HUES64 (cell line): ENCODE results near the gene IL10RB.

Experiments used
- H3K27ac ChIP-seq: 2 replicates; pipeline ENCODE4 v1.7.0; 2013; ENCODE audit warnings: low read depth, low read length, inconsistent platforms
- H3K27me3 ChIP-seq: 2 replicates; pipeline ENCODE4 v1.6.1; 2013; ENCODE audit warnings: mild to moderate bottlenecking, low read length; ENCODE audit not compliant: insufficient read depth
- H3K36me3 ChIP-seq: 2 replicates; pipeline ENCODE4 v1.6.1; 2013; ENCODE audit warnings: mild to moderate bottlenecking, low read length; ENCODE audit not compliant: insufficient read depth
- H3K4me1 ChIP-seq: 2 replicates; pipeline ENCODE4 v1.6.1; 2013; ENCODE audit warnings: mild to moderate bottlenecking, low read length, moderate library complexity; ENCODE audit not compliant: insufficient read depth
- H3K4me3 ChIP-seq: 2 replicates; pipeline ENCODE4 v1.5.1; 2013; ENCODE audit warnings: mild to moderate bottlenecking, low read length, moderate library complexity
- H3K9ac ChIP-seq: 2 replicates; pipeline ENCODE4 v1.6.1; 2013; ENCODE audit warnings: mild to moderate bottlenecking, low read depth, low read length
- H3K9me3 ChIP-seq: 2 replicates; pipeline ENCODE4 v1.6.1; 2013; ENCODE audit warnings: low read depth, low read length; ENCODE audit not compliant: insufficient read depth
- WGBS: fragments of 150-250, 120-280 bp; methylation state at CpG from one replicate; pipeline ENCODE4 v1.1.7; 2013; ENCODE audit warnings: missing lambda C conversion rate; 5-methylcytosine and 5-hydroxymethylcytosine counted together

Gene IL10RB

DNA sequence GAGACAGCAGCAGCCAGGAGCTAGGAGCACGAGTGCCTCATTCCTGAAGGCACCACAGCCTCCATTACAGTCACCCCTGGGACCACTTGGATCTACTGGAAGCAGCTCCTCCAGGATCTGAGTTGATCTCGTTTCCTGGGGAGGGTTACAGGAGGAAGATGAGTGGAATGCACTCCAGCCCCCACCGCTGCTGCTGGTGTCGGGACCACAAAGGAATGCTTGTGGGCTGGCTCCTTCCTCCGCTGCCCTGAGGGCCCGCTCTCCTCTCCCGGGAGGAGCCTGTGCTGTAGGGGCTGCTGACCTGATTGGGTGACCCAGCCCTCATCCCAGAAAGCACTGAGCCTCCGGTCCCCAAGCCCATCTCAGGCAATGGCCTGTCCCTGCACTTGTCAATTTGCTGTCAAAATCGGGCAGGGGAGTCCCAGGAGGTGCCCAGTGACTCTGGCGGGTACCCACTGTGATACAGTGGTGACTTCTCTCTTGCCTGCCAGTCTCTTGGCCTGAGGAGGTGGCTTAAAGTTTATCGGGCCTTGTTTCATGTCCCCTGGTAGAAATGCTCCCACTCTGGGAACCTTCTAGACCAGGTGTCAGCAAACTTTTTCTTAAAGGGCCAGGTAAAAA lies 23.1 kb downstream of the IL10RB start:
- H3K9ac ChIP-seq, result no peak overlapping the region

DNA sequence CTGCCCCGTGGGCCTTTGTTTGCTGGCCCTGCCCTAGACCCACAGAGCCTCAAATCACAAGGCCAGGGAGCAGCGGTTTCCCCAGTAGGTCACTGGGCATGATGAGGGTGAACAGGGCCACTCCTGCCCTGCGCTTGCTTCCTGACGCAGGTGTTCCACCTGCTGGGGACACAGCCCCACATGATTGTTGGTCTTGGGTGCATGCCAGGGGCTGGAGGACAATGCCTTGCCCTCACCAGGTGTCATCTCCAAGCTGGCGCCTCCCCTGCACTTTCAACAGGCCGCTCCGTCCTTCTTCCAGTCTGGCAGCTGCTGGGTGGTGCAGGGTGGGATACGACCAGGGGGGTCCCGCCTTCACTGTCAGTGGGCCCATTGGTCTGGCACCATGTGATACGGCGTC lies 24.3 kb downstream of the IL10RB start:
- Histone ChIP-seq H3K9me3 (no peaks in the 10 kb centered on the region), H3K27ac (no peak overlapping the region), H3K9ac (no peak overlapping the region), H3K4me1 (no peaks in the 10 kb centered on the region), H3K27me3 (no peaks in the 10 kb centered on the region), H3K36me3 (no peaks in the 10 kb centered on the region), H3K4me3 (no peak overlapping the region)
- WGBS, result 95% methylated on average over 11 of the region's 11 CpGs

More for the DNA sequence above, 23.1 kb downstream of the IL10RB start:
- no peaks in the 10 kb centered on the region for H3K27me3 ChIP-seq
- no peaks in the 10 kb centered on the region for H3K9me3 ChIP-seq
- no peak overlapping the region for H3K4me3 ChIP-seq
- no peak overlapping the region for H3K27ac ChIP-seq
- no peaks in the 10 kb centered on the region for H3K36me3 ChIP-seq
- WGBS, result 80% methylated on average over 11 of the region's 11 CpGs
- H3K4me1 ChIP-seq, result no peaks in the 10 kb centered on the region

DNA sequence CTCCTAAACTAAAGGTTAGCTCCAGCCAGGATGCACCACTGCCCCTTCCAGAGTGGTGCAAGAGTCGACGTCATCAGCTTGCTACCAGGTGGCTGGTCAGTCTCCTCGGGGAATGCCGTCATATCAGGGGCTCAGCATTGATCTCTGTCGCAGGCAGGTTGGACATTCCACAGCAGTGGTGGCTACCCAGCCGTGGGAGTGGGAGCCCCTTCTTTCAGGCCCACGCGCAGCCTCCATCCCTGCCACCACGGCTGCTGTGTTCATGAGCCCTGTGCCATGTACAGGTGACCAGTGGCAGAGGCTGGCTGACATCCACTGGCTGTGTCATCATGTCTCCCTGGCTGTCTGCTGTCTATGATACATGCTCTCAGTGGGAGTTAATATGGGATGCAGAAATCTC lies 25.5 kb downstream of the IL10RB start:
- H3K27me3 ChIP-seq, result no peaks in the 10 kb centered on the region
- H3K4me1 ChIP-seq, result no peaks in the 10 kb centered on the region
- H3K27ac ChIP-seq, result no peak overlapping the region
- no peaks in the 10 kb centered on the region for H3K36me3 ChIP-seq
- H3K9me3 ChIP-seq, result no peaks in the 10 kb centered on the region
- no peak overlapping the region for H3K9ac ChIP-seq
- 95% methylated on average over 9 of the region's 9 CpGs for WGBS
- H3K4me3 ChIP-seq, result no peak overlapping the region

DNA sequence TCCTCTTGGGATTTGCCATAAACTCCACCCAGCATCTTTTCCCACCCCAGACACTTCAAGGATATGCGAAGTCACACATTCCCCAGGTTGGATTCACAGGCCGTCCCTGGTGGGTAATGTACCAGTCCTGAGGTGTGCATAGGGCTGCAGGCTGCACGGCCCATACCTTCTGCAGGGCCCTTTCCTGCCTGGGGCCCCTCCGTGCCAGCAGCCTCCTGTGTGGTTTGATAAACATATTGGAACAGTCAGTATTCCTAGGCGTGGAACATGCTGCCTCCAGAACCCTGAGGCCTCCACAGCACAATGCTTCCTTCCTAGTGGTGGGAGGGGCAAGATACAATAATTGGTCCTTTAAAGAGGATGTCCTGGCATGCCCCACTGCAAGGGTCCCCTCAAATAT lies 26.6 kb downstream of the IL10RB start:
- WGBS, result 98% methylated on average over 5 of the region's 5 CpGs
- no peak overlapping the region for H3K4me3 ChIP-seq
- no peaks in the 10 kb centered on the region for H3K27me3 ChIP-seq
- H3K9me3 ChIP-seq, result no peaks in the 10 kb centered on the region
- no peaks in the 10 kb centered on the region for H3K36me3 ChIP-seq
- H3K9ac ChIP-seq, result no peak overlapping the region
- no peak overlapping the region for H3K27ac ChIP-seq
- no peaks in the 10 kb centered on the region for H3K4me1 ChIP-seq

DNA sequence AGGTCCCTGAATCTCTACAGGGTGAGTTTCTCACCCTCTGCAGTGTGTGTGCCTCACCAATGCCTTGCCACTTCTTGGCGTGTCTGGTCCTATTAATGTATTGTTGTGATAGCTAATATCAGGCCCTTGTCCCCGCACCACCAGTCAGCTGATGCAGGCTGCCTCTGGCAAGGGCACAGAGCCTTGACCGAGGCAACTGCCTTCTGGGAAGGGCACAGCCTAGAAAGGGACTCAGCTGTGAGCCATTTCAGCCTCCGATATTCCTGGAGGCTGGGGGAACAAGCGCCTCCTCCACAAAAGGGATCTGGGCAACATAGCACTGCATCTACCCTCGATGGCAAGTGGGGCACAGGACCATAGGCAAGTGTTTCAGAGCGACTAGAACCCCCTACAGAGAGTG lies 27.0 kb downstream of the IL10RB start:
- no peaks in the 10 kb centered on the region for H3K36me3 ChIP-seq
- H3K27ac ChIP-seq, result no peak overlapping the region
- no peaks in the 10 kb centered on the region for H3K27me3 ChIP-seq
- no peaks in the 10 kb centered on the region for H3K4me1 ChIP-seq
- no peak overlapping the region for H3K4me3 ChIP-seq
- whole genome bisulfite sequencing, result 91% methylated on average over 7 of the region's 7 CpGs
- no peak overlapping the region for H3K9ac ChIP-seq
- no peaks in the 10 kb centered on the region for H3K9me3 ChIP-seq

DNA sequence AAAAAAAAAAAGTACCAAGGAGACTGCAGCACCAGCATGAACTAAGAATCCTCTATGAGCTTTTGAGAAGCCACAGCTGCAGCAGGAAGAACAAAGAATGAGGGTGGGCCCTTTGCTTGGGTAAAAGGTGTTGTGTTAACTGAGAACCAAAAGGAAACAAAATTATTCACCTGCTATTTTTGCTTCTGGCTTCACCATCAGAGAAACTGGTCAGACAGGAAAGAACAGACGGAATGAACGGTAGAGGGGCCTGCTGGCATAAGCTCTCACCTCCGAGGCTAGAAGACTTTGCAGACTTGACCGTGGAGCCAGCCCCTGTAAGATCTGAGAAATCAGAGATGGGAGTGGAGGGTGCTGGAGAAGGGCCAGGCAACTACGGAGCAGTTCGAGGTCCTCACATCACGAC lies 27.6 kb downstream of the IL10RB start:
- H3K27me3 ChIP-seq, result no peaks in the 10 kb centered on the region

DNA sequence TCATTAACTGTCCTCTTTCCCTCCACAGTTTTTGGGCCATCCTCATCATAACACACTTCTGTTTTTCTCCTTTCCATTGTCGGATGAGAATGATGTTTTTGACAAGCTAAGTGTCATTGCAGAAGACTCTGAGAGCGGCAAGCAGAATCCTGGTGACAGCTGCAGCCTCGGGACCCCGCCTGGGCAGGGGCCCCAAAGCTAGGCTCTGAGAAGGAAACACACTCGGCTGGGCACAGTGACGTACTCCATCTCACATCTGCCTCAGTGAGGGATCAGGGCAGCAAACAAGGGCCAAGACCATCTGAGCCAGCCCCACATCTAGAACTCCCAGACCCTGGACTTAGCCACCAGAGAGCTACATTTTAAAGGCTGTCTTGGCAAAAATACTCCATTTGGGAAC lies 30.0 kb downstream of the IL10RB start:
- 94% methylated on average over 6 of the region's 6 CpGs for WGBS
- H3K9me3 ChIP-seq, result no peaks in the 10 kb centered on the region
- H3K27me3 ChIP-seq, result no peaks in the 10 kb centered on the region
- H3K27ac ChIP-seq, result no peak overlapping the region
- H3K4me3 ChIP-seq, result no peak overlapping the region
- H3K9ac ChIP-seq, result no peak overlapping the region
- no peaks in the 10 kb centered on the region for H3K36me3 ChIP-seq
- no peaks in the 10 kb centered on the region for H3K4me1 ChIP-seq

More for the DNA sequence above, 27.6 kb downstream of the IL10RB start:
- no peak overlapping the region for H3K9ac ChIP-seq
- no peaks in the 10 kb centered on the region for H3K4me1 ChIP-seq
- no peaks in the 10 kb centered on the region for H3K9me3 ChIP-seq
- WGBS, result 87% methylated on average over 7 of the region's 7 CpGs
- H3K36me3 ChIP-seq, result no peaks in the 10 kb centered on the region
- no peak overlapping the region for H3K27ac ChIP-seq
- no peak overlapping the region for H3K4me3 ChIP-seq

DNA sequence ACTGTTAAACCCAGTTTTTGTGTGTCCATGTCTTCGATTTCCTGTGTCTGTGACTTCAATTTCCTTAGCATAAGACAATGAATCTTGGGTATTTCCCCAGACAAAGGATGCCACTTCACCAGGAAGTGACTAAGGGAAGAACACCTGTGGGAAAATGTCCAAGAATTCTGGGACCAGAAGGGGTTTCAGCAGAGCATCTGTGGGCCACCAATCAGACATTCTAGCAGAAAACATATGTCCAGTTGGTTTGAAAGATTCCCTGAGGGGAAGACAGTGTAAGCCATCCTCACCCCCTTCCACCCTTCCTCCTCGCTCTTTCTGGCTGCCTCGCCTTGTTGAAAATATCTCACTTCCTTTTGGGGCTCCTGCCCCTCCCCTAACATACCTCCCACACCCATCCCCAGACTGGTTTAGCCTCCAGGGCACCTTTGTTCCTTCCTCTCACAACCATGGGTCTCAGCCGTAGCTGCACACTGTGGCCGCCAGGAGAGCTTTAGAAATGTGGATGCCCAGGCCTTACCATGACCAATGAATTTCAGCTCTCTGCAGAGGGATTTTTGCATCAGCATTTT lies 33.1 kb downstream of the IL10RB start:
- Histone ChIP-seq H3K27ac (no peak overlapping the region), H3K4me3 (no peak overlapping the region), H3K36me3 (no peaks in the 10 kb centered on the region), H3K27me3 (no peaks in the 10 kb centered on the region), H3K9me3 (no peaks in the 10 kb centered on the region), H3K4me1 (no peaks in the 10 kb centered on the region), H3K9ac (no peak overlapping the region)
- WGBS, result 83% methylated on average over 5 of the region's 5 CpGs

DNA sequence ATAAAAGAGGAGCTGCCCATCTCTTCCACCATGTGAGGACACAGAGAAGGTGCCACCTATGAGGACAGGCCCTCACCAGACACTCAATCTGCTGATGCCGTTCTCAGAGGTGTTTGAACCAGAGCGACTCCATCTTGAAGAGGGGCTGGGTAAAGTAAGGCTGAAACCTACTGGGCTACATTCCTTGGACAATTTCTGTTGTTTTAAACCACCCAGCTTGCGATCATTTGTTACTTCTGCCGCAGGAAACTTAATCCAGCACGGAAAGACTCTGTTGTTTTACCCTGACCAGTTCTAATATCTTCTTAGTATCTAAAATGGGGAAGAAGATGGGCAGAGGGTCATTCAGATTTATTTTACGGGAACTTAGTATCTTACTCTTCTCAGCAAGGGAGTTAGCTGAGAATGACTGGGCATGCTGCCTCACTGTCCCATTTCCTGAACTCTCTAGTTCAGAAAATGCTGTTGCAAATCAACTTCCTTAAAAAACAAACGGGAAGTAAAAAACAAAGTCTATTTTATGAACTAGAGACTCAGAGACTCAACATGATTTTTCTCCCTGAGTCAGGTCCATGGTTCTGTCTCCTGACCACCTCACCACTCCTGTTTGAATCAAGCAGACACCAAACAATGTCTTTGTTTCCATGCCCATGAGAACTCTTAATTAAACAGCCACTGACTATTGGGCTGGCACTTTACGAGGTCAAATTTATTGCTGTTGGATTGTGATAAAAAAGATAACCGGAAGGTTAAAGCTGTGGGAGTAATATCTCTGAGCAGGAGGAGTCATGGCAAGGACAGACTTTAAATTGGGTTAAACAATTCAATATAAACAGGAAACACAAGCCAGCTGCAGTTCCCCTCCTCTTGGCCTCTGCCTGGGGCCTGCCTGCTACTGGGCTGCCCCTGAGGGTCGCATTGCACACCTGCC lies 34.8 kb downstream of the IL10RB start:
- no peaks in the 10 kb centered on the region for H3K9me3 ChIP-seq
- no peaks in the 10 kb centered on the region for H3K4me1 ChIP-seq
- no peak overlapping the region for H3K4me3 ChIP-seq
- WGBS, result 90% methylated on average over 10 of the region's 10 CpGs
- H3K9ac ChIP-seq, result no peak overlapping the region
- H3K36me3 ChIP-seq, result no peaks in the 10 kb centered on the region
- H3K27ac ChIP-seq, result no peak overlapping the region
- H3K27me3 ChIP-seq, result no peaks in the 10 kb centered on the region

DNA sequence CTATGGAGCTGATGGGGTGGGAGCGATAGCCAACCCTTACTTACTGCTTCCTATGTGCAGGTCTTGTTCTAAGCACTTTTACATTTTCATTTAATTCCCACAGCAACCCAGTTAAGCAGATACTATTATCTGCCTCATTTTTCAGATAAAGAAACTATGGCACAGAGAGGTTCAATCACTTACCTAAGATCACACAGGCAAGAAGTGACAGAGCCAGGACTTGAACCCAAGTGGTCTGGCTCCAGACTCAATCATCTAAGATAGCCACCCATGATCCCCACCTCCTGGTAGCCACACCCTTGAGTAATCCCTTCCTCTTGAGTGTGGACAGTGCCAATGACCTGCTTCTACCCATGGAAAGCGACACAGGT lies 35.5 kb downstream of the IL10RB start:
- Histone ChIP-seq H3K27ac (no peak overlapping the region), H3K9ac (no peak overlapping the region), H3K27me3 (no peaks in the 10 kb centered on the region), H3K36me3 (no peaks in the 10 kb centered on the region), H3K4me1 (no peaks in the 10 kb centered on the region), H3K9me3 (no peaks in the 10 kb centered on the region), H3K4me3 (no peak overlapping the region)
- 94% methylated on average over 2 of the region's 2 CpGs for WGBS

DNA sequence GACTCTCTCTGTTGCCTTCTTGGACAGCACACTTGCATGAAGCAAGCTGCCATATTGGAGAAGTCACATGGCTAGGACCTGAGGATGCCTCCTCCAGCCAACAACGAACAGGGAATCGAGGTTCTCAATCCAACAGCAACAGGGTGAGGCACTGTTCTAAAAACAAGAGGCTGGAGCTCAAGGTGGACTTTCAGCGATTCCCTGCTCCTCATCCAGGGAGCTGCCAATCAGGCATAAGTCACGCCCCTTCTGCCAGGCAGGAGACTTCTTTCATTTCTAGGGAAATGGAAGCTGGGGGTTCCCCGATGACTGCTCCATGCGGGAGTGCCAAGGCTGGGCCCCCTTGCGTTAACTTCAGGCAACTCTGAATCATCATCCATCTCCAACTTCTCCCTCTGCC lies 35.9 kb downstream of the IL10RB start:
- no peak overlapping the region for H3K27ac ChIP-seq
- WGBS, result 89% methylated on average over 7 of the region's 7 CpGs
- H3K4me1 ChIP-seq, result no peaks in the 10 kb centered on the region
- H3K9me3 ChIP-seq, result no peaks in the 10 kb centered on the region
- no peak overlapping the region for H3K4me3 ChIP-seq
- no peak overlapping the region for H3K9ac ChIP-seq
- H3K27me3 ChIP-seq, result no peaks in the 10 kb centered on the region
- no peaks in the 10 kb centered on the region for H3K36me3 ChIP-seq
